ENCODE data around the gene TMED5.
"Not testable (repeated sequence)": the region's sequence is repeated elsewhere in the genome, so short reads cannot be mapped to it uniquely, and the experiment has no call there.

TMED5 gene

GRCh38 chr1:93171549-93172034 lies 8.6 kb downstream of the TMED5 start:
- no peak for DNase-seq

DNA sequence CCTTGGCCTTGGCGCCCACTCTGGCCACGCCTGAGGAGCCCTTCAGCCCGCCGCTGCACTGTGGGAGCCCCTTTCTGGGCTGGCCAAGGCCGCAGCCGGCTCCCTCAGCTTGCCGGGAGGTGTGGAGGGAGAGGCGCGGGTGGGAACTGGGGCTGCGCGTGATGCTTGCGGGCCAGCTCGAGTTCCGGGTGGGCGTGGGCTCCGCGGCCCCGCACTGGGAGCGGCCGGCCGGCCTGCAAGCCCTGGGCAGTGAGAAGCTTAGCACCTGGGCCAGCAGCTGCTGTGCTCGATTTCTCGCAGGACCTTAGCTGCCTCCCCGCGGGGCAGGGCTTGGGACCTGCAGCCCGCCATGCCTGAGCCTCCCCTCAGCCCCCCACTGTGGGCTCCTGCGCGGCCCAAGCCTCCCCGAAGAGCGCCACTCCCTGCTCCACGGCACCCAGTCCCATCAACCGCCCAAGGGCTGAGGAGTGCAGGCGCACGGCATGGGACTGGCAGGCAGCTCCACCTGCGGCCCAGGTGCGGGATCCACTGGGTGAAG lies 10.0 kb downstream of the TMED5 start:
- not testable (repeated sequence) for DNase-seq

DNA sequence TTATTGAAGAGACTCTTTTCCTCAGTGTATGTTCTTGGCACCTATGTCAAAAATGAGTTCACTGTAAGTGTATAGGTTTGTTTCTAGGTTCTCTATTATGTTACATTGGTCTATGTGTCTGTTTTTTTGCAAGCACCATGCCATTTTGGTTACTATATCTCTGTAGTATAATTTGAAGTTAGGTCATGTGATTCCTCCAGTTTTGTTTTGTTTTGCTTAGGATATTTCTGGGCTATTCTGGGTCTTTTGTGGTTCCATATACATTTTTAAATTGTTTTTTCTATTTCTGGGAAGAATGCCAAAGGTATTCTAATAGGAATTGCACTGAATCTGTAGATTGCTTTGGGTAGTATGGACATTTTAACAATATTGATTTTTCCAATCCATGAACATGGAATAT lies 13.2 kb downstream of the TMED5 start:
- DNase-seq = no peak

DNA sequence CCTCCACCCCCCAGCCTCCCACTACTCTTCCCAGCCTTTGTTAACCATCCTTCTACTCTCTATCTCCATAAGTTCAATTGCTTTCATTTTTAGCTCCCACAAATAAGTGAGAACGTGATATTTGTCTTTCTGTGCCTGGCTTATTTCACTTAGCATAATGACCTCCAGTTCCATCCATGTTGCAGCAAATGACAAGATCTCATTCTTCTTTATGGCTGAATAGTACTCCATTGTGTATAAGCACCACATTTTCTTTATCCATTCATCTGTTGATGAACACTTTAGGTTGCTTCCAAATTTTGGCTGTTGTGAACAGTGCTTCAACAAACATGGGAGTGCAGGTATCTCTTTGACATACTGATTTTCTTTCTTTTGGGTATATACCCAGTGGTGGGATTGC lies 14.3 kb downstream of the TMED5 start:
- not testable (repeated sequence) for DNase-seq

DNA sequence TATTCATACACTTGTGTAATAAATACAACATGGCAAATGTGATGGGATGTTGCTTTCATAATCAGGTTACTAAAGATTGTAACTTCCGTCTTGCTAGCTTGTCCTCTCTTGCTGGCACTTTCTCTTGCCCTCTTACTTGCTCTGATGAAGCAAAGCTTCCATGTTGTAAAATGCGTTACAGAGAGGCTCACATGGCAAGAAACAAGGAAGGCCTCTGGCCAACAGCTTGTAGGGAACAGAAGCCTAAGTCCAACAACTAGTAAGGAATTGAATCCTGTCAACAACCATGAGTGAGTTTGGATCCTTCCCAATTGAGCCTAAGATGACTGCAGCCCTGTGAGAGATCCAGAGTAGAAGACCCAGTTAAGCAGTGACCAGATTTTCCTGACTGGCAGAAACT lies 15.4 kb downstream of the TMED5 start:
- DNase-seq = no peak

DNA sequence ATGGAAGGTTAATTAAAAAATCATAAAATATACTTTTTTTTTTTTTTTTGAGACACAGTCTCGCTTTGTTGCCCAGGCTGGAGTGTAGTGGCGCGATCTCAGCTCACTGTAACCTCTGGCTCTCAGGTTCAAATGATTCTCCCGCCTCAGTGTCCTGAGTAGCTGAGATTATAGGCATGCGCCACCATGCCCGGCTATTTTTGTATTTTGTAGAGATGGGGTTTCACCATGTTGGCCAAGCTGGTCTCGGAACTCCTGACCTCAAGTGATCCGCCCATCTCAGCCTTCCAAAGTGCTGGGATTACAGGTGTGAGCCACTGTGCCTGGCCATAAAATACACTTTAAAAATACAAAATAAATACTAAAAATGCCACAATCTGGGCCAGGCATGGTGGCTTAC lies 16.9 kb downstream of the TMED5 start:
- not testable (repeated sequence) for DNase-seq

DNA sequence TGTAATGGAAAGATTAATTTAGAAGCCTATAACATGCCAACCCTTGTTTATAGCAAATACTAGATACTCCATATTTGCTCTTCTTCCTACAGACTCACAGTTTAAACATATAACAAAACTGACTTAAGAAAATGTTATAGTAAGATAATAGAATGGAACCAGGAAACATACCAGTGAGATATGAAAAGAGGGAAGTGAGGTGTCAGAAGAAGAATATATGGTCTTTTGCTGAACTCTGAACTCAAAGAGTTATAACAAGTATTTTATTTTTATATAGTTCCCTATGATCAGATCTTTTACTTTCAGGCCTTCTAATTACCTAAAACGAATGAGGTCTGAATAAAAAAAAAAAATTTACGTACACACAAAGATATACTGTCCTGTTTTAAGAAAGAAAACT lies 20.9 kb downstream of the TMED5 start:
- DNase-seq = no peak

DNA sequence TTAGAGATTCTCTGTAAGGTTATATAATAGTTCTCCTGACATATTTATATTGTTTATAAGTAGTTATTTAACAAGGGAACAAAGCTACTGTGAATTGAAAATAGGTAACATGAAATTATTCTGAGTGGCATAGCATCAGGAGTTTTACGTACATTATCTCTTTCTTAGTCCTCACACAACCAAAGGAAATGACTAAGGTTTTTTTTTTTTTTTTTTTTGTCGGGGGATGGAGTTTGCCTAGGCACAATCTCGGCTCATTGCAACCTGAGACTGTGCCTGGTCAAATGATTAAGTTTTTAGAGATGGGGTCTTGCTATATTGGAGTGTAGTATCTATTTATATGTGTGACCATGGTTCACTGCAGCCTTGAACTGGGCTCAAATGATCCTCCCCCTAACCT lies 24.9 kb downstream of the TMED5 start:
- DNase-seq = no peak

DNA sequence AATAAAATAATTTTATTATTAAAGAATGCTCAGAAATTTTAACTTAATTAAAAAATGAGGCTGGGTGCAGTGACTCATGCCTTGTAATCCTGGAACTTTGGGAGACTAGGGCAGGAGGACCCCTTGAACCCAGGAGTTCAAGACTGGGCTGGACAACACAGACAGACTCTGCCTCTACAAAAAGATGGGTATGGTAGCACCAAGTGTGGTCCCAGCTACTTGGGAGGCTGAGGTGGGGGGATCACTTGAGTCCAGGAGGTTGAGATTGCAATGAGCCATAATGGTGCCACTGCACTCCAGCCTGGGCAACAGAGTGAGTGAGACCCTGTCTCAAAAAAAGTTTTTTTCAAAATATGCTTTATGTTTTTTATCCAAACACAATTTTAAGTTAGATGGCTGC lies 25.3 kb downstream of the TMED5 start:
- DNase-seq = no peak

- DNase-seq = no peak
Measured at GRCh38 chr1:93152835-93153234, 27.4 kb downstream of the TMED5 start.

- no peak for DNase-seq
Measured at GRCh38 chr1:93151474-93151873, 28.7 kb downstream of the TMED5 start.

GRCh38 chr1:93150729-93151128 lies 29.5 kb downstream of the TMED5 start:
- DNase-seq = no peak

DNA sequence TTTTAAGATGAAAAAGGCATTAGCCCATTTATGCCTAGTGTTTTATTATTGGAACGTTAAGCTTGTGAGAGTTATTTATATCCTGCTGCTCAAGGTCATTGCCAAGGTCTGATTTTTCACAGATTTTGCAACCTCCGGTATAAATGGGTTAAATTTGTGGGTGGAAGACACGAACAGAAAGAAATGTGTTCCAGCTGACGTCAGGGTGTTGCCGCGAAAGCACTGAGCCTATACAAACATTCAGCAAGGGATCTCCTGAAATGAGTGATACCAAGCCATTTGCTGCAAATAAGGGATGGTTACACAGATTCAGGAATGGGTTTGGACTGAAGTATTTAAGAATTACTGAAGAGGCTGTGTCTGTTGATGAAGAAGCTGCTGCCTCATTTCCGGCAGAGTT lies 32.2 kb downstream of the TMED5 start:
- no peak for DNase-seq

DNA sequence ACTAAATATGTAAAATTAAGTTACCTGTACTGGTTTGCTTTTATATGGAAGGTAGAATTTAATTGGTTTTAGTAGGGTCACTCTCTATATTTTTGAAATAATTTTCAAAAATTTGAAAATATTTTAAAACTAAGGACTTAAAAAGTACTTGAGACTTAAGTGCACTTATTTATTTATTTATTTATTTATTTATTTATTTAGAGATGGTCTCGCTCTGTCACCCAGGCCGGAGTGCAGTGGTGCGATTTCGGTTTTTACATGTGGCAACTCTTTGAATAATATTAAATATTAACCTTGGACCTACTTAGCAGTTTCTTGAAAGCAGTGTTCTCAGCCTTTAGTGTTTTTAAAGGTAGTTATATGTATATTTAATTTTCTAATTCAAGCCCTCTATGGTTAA lies 36.4 kb downstream of the TMED5 start:
- no peak for DNase-seq

DNA sequence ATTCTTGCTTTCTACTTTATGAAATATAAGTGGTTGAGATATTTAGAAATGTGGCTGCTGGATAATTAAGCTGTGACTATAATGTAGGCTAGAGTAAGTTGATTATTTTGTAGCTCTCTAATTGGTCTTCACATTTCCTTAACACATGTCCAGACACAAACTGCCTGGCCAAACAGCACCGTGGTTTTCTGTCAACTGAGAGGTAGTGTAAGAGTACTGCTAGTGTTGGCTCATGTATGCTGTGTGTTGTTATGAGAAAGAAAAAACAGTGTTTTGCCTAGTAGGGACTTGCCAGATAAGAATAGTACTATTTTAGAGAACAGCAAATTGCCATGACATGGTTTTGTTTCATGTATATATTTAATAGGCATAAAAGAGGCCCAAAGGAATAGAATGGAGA lies 37.1 kb downstream of the TMED5 start:
- DNase-seq = no peak

GRCh38 chr1:93142161-93142560 lies 38.1 kb downstream of the TMED5 start:
- DNase-seq = no peak

GRCh38 chr1:93140106-93140505 lies 40.1 kb downstream of the TMED5 start:
- no peak for DNase-seq

DNA sequence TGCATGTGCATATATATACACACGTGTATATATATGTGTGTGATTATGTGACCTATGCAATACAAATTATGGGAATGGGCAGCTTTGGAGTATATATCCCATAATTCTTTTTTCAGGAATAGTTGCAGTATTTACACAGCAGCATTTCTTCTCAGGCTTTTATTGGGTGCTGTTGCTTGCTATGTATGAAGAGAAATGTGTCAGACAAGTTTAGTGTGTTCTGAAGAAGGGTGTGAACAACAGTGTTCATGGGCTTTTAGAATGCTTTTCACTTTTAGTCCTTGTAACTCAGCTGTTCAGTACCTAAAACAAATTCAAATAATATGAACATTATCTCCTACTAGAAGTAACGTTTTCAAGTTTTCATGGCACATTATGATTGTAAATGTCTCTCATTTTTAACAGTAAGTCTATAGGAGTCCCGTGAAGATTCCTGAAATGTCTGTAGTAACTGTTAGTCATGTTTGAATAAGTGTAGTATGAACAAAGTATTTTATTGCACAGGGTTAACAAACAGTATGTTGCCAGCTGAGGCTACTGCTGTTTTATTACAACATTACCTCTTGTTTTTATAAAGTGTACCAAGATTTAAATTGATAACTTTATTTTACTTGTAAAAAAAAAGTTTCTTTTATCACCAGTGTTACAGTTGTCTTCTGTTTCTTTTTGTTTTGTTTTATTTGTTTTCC lies 42.5 kb downstream of the TMED5 start:
- DNase-seq = no peak

GRCh38 chr1:93136445-93136844 lies 43.8 kb downstream of the TMED5 start:
- DNase-seq = no peak

- DNase-seq = no peak
Measured at GRCh38 chr1:93132638-93133037, 47.6 kb downstream of the TMED5 start.

GRCh38 chr1:93129507-93130099 lies 50.6 kb downstream of the TMED5 start:
- DNase-seq = no peak

DNA sequence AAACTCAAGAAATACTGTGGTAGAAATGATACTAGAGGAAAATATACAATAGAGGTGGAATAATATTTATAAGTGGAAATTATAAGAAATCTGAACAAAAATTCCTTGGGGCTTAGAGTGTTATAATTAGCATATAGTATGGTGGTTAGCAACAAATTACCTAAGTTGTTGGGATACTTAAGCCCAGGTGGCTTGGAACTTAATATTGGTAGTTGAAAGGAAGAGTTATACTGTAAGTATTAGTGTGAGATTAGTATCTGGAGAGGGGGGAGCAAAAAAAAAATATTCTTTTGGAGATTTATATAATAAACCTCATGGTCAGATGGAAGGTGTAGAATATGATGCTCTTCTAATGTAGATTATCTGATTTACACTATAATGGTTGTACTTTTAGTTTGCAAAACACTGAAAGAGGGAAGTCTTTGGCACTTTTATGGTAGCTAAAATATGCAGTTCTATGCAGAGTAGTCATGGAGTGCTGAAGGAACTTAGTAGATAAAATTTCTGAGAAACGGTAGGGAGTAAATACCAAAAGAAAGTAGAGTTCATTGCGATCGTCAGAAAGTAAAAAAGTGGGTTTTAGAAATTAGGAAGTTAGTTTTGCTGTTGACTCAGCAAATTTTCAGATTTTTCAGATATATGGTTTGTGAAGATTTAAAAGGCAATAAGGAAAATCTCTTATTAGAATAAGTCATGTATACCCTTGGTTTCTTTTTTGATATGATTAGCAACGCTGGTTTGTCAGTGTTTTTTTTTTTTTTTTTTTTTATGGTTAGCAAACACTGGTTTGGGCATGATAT lies 55.5 kb downstream of the TMED5 start:
- DNase-seq = no peak

GRCh38 chr1:93123201-93123783 lies 56.9 kb downstream of the TMED5 start:
- DNase-seq = no peak
